Stimulated activated CD4-positive, alpha-beta T cell treated with anti-CD3 and anti-CD28 coated beads, Interleukin-15, amount 100 ng/mL, for 1 hour (primary cell): Measurements from ENCODE around the gene CCM2L.

ENCODE experiments used
- DNase-seq, 2 donors: peaks; one replicate each; pipeline ENCODE4 v3.0.0-alpha.2; 2020; ENCODE audit warnings: low read depth in 1 of 2, low spot score in 1 of 2

The CCM2L gene

DNA sequence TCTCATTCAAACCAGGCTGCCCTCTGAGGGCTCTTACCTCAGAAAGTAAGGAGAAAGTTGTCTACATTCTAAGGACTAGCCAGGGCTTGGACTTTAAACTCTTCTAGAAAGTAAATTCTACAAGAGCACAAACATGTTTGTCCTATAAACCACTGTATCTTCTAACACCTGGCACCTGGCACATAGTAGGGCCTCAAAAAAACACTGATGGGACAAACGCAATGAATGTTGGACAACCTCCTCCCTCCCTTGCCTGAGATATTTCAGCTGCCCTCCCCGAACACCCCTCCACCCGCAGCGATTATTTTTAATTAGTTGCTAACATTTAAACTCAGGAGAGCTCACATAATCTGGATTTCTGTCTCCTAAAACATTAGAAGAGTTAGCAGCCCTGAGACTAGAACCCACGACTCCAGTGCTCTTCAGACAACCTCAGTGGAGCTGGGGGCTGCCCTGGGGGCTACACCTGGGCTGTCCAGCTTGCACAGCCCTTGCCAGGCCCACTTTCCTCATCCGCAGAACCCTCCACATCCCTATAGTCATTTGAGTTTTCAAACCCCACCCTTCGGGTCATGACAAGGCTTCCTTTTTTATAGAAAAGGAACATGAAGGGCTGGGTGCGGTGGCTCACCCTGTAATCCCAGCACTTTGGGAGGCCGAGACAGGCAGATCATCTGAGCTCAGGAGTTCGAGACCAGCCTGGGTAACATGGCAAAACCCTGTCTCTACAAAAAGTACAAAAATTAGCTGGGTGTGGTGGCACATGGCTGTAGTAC is 46.7 kb downstream of the CCM2L start:
- DNase-seq: no peak

DNA sequence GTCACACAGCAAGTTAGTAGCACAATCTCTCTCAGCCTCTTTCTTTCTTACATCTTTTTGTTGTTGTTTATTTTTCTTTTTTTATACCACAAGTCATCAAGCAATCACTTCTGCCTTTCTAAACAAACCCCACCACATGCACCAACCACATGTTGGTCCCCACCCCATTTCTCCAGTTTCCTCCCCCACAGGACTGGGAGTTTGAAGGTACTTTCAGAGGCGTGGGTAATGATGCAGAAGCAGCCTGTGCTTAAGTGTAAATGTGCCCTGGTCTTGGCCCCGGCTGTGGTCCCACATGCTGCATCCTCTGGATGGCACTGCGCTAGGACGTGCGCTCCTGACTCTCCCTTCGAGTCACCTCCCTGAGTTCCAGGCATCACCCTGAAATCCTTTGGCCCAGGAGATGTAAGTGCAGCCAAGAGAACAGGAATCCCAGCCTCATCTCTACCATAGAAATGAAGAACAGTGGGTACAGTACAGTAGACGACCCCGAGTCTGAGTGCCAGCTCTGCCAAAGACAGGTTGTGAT is 47.5 kb downstream of the CCM2L start:
- DNase-seq: no peak

DNA sequence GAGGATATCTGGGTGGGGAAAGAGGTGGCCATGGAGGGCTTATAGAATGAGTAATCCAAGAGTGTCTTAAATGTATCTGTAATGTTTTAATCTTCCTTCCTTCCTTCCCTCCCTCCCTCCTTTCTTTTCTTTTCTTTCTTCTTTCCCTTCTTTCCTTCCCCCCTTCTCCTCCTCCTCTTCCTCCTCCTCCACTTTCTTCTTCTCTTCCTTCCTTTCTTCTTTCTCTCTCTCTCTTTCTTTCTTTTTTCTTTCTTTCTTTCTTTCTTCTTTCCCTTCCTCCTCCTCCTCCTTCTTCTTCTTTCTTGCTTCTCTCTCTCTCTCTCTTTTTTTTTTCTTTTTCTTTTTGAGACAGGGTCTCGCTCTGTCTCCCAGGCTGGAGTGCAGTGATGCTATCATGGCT is 49.0 kb downstream of the CCM2L start:
- DNase-seq: no peak

DNA sequence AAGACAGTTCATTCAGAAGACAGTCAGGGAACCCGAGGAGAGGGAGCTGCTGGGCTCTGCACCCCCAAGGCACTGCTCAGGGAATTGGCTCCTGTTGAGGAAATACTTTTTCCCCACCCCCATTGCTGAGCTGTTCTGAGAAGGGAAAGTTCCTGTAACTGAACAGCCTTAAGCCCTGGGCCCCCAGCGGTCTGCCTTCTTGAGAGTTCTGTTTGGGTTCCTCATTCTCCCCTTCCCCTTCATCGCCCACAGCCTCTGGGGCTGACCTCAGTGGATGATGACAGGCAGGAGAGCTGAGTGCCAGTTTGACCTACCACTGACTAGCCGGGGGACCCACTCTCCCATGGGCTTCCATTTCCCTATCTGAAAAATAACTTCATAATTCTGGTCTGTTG is 52.5 kb downstream of the CCM2L start:
- no peak for DNase-seq

DNA sequence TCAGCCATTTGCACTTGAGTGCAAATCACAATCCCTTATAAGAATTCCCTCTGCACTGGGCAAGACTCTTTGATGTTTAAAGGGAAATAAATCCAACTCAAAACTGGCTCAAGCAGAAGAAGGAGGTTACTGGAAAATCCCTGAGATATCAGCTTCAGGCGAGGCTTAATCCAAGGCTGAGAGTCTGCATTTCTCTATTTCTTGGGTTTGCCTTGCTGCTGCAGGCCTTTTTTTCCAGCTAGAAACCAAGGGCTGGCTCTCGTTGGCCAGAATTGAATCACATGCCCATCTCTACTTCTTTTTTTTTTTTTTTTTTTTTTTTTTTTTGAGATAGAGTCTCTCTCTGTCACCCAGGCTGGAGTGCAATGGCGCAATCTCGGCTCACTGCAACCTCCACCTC is 53.5 kb downstream of the CCM2L start:
- DNase-seq: no peak

DNA sequence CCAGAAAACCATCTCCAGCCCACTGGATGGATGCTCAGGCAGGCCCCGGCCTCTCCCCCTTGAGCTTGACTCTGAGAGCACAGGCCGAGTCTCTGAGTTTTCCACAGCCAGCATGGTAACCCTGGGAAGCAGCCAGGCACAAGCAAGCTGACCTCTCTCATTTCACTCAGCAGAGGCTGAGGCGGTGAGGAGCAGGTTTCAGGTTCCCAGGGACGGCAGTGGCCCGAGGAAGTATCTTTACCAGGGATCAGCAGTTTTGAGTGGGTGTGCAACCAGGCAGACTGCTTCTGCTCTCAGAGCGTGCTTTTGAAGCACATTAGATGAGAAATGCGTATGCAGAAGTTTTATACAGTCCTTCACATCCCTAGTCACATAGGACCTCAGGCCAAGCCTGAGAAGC is 54.4 kb downstream of the CCM2L start:
- DNase-seq: no peak

DNA sequence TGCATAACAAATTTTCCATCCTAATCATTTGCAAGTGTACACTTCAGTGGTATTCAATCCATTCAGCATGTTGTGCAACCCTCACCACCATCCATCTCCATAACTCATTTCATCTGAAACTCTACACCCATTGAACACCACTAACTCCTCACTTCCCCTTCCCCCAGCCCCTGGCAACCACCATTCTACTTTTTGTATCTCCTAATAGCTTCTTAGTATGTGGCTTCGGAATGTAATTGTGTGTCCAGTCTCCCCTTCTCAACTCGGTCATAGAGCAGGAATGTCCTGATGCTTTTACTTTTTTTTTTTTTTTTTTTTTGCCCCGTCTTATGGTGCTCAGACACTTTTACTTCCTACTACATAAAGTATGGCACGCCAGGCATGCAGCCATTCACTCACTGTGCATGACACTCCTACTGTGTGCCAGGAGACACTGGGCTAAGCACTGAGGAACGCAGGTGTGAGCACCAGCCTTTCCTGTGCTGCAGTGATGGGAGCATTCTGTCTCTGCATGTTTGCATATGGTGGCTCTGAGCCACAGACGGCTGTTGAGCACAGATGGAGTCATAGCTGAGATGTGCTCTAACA is 57.1 kb downstream of the CCM2L start:
- DNase-seq: no peak

DNA sequence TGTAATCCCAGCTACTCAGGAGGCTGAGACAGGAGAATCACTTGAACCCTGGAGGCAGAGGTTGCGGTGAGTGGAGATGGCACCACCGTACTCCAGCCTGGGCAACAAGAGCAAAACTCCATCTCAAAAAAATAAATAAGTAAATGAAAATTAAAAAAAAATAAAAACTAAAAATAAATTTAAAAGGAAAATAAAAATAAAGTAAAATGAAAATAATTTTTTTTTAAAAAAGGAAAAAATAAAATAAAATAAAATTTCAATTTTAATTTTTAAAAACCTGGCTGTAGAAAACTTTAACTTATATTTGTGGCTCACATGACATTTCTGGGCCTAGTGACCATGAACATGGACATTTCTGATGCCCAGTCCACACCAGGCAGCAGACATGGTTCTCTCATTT is 57.9 kb downstream of the CCM2L start:
- no peak for DNase-seq

DNA sequence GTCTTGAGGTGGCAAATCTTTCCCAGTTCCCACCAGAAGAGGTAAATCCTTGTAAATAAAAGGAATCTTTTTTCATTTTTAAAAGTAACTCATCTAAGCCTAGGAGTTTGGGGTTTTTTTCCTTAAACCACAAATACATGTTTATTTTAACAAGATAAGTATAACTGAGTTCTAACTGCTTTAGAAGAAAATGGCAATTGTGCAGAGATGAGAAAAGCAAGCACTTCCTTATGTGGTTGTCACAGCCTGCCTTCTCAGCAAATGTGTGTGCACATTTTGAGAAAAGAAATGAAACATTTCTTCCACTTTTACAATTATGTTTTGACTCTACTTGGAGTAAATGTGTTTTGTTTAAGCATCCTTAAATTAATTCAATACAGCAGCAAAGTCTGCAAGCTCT is 59.5 kb downstream of the CCM2L start:
- no peak for DNase-seq

DNA sequence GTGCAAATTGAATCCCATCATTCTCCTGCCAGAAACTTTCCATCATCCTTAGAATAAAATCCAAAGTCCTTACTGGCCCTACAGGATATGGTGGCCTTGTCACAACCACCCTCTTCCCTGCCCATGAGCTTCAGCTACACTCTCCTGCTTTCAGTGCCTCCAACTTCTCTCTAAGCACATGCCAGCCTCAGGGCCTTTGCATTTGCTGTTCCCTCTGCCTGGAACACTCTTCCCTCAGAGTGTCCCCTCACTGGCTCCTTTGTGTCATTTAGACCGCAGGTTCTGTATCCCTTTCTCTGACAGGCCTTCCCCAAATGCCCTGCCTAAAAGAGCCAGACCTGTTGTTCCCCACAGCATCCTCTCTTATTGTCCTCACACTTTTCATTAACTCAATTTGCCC is 60.0 kb downstream of the CCM2L start:
- DNase-seq: no peak

DNA sequence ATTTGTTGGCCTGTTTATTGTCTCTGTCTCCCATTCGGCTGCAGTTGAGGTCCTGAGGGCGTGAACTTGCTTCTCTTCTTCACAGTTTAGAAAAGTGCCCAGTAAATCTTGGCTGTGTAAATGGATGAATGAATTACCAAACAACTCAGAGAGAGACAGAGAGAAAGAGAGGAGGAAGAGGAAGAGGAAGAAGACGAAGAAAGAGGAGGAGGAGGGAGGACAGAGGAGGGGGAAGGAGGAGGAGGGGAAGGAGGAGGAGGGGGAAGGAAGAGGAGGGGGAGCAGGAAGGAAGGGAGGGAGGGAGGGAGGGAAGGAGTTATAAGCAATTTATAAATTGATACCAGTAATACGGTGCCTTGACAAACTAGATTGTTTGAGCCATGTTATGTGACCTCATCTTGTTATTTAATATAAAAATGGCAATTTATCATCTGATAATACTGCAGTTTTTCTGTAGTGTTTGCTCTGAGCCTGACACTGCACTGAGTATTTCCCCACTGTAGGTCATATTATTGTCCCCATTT is 60.5 kb downstream of the CCM2L start:
- no peak for DNase-seq

DNA sequence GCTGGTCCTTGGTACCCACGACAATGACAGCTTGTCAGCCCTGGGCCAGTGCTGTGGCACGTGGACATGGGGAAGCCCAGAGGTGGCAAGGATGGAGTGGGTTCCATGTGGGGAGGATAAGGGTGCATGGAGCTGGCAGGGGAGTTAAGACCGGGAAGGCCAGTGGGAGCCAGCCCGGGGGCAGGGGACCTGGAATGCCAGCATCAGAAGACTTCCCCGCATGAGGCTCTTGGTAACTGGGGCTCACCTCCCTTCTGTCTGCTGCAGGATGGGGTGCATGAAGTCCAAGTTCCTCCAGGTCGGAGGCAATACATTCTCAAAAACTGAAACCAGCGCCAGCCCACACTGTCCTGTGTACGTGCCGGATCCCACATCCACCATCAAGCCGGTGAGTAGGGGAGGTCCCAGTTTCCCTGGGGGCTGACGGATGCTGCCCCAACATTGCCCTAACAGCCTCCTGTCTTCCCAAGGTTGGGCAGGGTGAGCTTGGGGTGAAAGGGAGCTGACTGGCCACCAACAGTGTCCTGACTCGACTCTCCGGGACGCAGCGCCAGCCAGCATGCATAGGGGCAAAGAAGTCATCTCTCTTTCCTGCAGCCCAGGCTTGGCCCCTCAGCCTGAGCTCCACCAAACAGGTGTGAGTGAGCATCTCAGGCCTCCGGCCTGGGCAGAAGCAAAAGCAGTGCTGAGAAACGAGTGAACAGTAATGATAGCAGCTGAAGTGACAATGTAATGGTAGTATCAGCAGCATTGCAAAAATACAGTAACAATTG is 61.3 kb downstream of the CCM2L start:
- no peak for DNase-seq

DNA sequence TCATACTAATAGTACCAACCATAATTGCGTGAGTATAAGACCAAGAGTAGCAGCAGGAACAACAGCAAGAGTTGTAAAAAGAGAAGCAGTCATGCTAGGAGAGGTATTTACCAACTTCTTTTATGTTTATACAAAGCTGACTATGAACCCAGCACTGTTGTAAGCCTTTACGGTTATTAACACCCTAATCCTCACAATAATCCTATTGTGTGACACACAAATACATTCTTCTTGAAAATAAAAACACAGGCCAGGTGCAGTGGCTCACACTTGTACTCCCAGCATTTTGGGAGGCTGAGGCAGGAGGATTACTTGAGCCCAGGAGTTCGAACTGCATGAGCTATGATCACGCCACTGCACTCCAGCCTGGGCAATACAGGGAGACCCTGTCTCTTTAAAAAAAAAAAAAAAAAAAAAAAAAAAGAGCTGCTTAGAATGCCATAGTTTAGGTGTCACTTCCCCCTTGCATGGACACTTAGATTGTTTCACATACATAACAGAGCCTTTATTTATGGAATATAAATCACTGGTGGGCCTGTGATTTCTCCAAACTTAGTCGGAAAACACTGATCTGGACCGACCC is 62.0 kb downstream of the CCM2L start:
- DNase-seq: no peak

DNA sequence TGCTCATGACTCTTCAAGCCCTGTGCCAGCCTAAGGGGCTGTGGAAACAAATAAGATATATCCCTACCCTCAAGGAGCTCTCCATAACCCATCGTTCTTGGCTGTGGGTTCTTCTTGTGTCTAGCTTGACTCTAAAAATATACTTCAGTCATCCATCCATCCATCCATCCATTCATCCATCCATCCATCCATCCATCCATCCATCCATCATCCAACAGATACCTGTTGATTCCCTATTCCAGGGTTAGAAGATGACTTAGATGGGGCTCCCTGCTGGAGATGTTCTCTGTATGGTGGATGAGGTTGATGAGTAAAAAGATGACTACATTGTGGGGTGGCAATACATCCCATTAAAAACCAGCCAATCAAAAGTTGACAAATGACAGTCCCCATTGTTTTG is 65.3 kb downstream of the CCM2L start:
- DNase-seq: no peak

DNA sequence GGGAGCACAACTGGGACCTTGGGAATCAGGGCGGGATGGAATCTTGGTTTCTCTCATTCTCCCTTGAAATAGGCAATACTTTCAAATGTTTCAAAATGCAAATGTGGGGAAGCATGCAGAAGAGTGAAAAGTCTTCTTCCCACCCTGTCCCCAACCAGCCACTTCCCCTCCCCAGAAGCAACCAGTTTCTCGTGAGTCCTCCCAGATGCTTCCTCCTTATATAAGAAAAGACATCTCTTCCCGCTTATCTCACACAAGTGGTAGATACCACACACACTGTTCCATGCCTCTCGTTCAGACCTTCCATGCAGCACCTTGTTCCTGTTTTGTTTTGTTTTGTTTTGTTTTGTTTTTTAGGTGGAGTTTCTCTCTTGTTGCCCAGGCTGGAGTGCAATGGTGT is 67.0 kb downstream of the CCM2L start:
- DNase-seq: no peak

DNA sequence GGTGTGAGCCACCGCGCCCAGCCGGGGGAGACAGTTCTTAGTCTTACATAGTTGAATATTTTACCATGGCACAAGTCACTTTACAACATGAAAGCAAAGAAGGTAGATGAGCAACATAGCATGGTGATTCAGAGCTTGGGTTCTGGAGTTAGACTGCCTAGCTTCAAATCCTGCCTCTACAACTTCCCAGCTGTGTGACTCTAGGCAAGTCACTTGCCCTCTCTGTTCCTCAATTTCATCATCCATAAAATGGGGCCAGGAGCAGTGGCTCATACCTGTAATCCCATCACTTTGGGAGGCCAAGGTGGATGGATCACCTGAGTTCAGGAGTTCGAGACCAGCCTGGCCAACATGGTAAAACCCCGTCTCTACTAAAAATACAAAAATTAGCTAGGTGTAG is 68.1 kb downstream of the CCM2L start:
- no peak for DNase-seq

DNA sequence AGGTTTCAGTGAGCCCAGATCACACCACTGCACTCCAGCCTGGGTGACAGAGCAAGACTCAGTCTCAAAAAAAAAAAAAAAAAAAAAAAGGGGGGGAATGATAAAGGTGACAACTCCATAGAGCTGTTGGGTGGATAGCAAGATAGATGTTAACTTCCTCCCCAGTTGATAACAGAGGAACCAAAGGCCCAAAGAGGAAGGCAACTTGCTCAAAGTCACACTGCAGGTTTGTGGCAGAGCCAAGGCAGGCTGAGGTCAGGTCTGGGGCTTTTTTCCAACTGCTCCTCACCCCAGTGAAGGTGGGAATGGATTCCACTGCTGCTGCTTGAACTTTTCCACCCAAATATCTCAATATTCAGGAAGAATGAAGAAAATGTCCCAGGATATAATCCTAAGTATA is 68.6 kb downstream of the CCM2L start:
- DNase-seq: no peak

DNA sequence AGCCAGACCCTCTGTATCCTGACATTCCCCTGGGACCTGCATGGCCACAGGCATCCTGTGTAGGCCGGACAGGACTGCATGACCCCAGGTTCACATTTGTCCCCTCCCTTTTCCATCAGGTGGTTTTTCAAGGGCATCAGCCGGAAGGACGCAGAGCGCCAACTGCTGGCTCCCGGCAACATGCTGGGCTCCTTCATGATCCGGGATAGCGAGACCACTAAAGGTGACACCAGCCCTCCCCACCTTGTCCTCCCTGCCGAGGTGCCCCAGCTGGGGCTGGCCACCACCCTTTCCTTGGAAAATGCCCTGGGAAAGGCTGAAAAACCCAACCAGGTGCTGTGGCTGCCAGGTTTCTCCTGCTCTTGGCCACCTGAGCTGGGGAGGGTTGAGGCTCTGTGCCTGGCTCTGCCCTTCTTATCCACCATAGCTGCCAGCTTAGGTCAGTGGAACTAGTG is 69.4 kb downstream of the CCM2L start:
- DNase-seq: no peak

DNA sequence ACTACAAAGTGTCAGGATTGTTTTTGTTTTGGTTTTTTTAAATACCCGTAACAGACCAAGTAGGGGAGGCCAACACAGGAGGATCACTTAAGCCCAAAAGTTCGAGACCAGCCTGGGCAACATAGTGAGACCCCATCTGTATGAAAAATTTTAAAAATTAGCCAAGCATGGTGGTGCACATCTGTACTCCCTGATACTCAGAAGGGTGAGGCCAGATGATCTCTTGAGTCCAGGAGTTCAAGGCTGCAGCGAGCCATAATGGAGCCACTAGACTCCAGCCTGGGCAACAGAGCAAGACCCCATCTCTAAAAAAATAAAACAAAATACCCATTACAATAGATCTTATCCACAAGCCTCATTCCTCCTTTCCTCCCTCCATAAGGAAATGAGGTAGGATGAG is 70.5 kb downstream of the CCM2L start:
- no peak for DNase-seq
